Ammon's horn (tissue), 1 donor: ENCODE results near the gene UGT1A8.
"Not testable (repeated sequence)": the region's sequence is repeated elsewhere in the genome, so short reads cannot be mapped to it uniquely, and the experiment has no call there.

Source experiments
- DNase-seq: peaks from one replicate; pipeline ENCODE4 v3.0.0-alpha.2; 2016; ENCODE audit warnings: low spot score

Gene UGT1A8

DNA sequence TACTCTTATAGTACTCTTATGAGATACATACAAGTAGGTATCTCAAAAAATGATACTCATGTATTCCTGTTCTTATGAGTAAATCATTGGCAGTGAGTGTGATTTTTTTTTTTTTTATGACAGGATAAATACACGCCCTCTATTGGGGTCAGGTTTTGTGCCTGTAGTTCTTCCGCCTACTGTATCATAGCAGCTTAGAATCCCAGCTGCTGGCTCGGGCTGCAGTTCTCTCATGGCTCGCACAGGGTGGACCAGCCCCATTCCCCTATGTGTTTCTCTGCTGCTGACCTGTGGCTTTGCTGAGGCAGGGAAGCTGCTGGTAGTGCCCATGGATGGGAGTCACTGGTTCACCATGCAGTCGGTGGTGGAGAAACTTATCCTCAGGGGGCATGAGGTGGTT, at the start of gene UGT1A8:
Gene UGT1A8, plus strand, starts transcription at position 158 of the 400 bp plus-strand sequence. Its CDS starts 75 bp downstream, at position 233.
- DNase-seq: not testable (repeated sequence)

GRCh38 chr2:233571001-233571400, 46.4 kb upstream of the UGT1A8 start:
- DNase-seq: no peak

- no peak for DNase-seq
Observed at GRCh38 chr2:233571462-233571861, 46.0 kb upstream of the UGT1A8 start.

DNA sequence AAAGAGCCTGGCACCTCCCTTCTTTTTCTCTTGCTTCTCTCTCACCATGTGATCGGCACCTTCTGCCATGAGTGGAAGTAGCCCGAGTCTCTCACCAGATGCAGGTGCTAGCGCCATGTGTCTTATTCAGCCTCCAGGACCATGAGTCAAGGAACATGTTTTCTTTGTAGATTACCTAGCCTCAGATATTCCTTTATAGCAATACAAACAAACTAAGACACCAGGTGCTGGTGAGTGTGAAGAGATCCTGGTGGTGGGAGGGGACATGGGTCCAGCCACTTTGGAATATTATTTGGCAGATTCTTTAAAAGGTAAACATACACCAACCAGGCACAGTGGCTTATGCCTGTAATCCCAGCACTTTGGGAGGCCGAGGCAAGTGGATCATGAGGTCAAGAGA, 45.0 kb upstream of the UGT1A8 start:
- no peak for DNase-seq

- DNase-seq: not testable (repeated sequence)
Observed at GRCh38 chr2:233577341-233577740, 40.1 kb upstream of the UGT1A8 start.

DNA sequence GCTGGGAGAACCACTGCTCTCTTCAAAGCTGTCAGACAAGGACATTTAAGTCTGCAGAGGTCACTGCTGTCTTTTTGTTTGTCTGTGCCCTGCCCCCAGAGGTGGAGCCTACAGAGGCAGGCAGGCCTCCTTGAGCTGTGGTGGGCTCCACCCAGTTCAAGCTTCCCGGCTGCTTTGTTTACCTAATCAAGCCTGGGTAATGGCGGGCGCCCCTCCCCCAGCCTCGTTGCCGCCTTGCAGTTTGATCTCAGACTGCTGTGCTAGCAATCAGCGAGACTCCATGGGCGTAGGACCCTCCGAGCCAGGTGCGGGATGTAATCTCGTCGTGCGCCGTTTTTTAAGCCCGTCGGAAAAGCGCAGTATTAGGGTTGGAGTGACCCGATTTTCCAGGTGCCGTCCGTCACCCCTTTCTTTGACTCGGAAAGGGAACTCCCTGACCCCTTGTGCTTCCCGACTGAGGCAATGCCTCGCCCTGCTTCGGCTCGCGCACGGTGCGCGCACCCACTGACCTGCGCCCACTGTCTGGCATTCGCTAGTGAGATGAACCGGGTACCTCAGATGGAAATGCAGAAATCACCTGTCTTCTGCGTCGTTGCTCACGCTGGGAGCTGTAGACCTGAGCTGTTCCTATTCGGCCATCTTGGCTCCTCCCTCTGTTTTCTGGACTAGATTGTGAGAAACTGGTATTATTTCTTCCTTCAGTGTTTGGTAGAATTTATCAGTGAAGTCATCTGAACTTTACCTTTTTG, 34.0 kb upstream of the UGT1A8 start:
- not testable (repeated sequence) for DNase-seq

GRCh38 chr2:233584210-233584609, 33.2 kb upstream of the UGT1A8 start:
- DNase-seq: no peak

DNA sequence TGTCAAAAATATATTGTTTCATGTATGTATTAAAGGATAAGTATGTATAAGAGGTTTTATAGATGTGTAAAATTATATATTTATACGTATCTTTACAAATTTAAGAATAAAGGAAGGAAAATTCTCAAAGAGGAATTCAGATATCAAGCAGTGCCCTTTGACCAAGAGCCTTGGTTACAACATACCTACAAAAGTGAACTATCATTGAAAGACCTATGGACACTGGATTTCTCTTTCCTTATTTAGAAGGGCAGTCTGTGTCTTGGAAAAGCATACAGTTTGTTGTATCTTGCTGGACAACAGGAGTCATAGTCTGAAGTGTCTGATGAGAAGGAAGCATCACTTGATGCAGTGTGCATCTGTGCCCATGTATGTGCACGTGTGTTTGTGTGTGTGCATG, 29.0 kb upstream of the UGT1A8 start:
- no peak for DNase-seq

DNA sequence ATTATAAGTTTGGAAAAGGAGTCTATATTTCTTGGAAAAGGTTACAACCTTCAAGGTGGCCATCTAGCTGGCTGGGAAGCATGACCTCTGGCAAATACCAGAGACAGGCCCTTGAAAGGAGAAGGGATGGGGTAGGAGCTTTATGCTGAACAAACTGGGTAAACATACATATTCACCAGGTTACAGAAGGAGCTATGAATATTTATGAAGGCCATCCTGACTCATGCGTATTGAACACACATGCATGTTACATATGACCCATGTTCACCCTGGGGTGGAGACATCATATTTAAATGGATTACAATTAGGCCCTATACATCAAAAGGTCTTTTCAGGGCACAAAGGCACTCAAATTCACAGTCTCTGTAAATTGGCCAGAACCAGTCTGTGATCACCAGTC, 24.7 kb upstream of the UGT1A8 start:
- DNase-seq: not testable (repeated sequence)

DNA sequence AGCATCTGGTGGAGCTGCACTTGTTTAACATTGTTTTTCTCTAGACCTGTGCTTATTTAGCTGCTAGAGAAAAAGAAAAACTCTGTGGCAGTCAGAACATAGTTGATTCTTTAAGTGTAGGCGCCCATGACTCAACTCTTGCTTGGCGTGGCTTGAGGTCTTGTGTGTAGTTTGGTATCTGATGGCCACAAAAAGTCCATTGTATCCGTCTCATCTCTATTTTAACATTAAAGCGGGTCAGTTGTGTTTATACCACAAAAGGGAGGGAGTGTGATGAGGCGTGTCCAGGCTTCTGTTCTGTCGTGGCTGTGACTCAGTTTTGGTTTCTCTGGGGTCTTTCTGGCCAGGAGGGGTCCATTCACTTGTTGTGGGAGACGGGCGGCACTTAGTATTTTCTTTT, 24.2 kb upstream of the UGT1A8 start:
- no peak for DNase-seq

DNA sequence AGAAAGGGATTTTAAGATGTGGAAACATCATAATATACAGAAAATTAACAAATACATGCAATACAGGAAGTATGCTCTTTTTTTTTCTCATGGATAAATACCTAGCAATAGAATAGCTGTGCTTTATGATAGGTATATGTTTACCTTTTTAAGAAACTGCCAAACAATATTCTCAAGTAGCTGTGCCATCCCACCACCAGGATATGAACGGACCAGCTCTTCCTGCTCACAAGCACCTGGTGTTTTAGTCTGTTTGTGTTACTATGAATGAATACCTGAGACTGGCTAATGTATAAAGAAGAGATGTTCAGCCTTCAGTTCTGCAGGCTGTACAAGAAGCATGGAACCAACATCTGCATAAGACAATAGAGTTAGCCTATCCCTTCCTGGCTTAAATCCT, 19.9 kb upstream of the UGT1A8 start:
- no peak for DNase-seq

DNA sequence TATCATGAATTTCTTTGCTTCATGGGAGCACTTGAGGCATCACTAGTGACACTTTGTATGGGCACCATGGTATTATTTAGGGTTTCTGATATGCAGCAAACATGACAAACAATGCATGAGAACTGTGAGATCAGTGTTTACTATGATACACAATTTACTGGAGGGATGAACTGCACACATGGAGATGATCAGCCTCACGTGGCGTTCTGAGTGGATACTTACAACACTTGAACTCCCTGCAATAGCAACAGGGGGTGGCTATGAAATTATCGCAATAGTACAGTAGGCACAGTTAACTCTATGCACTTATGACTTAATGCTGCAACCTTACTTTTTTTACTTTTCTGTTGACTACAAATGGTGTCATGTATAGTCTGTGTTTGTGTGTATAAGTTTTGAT, 18.5 kb upstream of the UGT1A8 start:
- DNase-seq: no peak

DNA sequence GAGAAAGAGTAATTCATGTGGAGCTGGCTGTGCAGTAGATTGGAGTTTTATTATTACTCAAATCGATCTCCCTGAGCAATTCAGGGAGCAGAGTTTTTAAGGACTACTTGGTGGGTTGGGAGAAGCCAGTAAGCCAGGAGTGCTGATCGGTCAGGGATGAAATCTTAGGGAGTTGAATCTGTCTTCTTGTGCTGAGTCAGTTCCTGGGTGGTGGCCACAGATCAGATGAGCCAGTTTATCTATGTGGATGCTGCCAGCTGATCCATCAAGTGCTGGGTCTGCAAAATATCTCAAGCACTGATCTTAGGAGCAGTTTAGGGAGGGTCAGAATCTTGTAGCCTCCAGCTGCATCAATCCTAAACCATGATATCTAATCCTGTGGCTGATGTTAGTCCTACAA, 17.0 kb upstream of the UGT1A8 start:
- no peak for DNase-seq

- no peak for DNase-seq
Observed at GRCh38 chr2:233602076-233602475, 15.4 kb upstream of the UGT1A8 start.

DNA sequence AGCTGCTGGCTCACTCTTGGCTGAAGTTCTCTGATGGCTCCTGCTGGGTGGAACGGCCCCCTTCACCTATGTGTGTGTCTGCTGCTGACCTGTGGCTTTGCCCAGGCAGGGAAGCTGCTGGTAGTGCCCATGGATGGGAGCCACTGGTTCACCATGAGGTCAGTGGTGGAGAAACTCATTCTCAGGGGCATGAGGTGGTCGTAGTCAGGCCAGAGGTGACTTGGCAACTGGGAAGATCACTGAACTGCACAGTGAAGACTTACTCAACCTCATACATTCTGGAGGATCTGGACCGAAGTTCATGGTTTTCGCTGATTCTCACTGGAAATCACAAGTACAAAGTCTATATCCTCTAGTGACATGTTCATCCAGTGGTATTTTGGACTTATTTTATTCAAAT, 13.9 kb upstream of the UGT1A8 start:
- DNase-seq: no peak

GRCh38 chr2:233604826-233605225, 12.6 kb upstream of the UGT1A8 start:
- DNase-seq: no peak

GRCh38 chr2:233605680-233606079, 11.8 kb upstream of the UGT1A8 start:
- no peak for DNase-seq

DNA sequence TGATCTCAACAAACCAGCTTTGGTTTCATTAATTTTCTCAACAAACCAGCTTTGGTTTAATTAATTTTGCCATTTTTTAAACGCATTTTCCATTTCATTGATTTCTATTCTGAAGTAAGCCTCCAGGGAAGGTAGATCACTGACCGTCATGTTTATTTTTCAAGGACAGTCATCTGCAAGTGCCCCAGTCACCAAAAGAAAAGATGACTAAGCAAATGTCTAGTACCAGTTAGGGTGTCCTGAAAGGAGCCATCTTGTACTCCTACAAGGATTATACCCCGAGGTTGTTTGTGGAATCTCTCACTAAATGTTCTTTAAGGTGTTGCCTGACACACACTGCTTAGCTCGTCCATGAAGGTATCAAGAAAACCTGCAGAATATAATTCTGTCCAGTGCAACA, 6.1 kb upstream of the UGT1A8 start:
- DNase-seq: no peak

GRCh38 chr2:233620204-233620603, 2.8 kb downstream of the UGT1A8 start:
- DNase-seq: no peak

- DNase-seq: not testable (repeated sequence)
Observed at GRCh38 chr2:233621863-233622262, 4.4 kb downstream of the UGT1A8 start.

DNA sequence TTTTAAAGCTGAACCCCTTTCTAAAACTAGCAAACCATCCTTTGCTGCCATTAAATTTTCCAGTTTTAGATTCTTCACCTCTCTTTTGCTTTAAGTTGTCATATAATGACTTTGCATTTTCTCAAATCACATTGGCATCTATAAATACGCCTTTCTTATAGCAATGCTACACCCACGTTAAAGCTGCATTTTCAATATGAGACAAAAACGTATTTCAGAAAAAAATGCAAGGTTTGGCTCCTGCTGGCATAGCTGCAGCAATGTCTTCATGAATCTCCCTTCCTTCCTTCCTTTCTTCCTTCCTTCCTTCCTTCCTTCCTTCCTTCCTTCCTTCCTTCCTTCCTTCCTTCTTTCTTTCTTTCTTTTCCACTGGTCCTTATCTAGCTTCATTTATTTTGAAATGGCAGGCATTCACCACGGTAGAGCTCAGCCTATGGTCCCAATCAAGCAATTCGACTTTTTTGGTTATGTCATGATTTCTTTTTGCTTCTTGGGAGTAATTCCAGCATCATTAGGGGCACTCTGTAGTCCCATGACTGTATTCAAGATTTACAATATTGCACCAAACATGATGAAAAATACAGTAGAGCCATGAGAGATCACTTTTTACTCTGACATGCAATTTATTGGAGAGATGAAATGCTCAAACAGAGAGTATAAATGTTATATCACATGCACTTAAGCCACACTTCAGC, 10.0 kb downstream of the UGT1A8 start:
- no peak for DNase-seq

DNA sequence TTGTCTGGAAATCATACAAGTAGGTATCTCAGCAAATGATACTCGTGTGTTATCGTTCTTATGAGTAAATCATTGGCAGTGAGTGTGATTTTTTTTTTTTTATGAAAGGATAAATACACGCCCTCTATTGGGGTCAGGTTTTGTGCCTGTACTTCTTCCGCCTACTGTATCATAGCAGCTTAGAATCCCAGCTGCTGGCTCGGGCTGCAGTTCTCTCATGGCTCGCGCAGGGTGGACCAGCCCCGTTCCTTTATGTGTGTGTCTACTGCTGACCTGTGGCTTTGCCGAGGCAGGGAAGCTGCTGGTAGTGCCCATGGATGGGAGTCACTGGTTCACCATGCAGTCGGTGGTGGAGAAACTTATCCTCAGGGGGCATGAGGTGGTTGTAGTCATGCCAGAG, 18.9 kb downstream of the UGT1A8 start, which contains the start of gene UGT1A10:
Gene UGT1A10, plus strand, starts transcription at position 143 of the 400 bp plus-strand sequence. Its CDS starts 75 bp downstream, at position 218.
- DNase-seq: not testable (repeated sequence)

DNA sequence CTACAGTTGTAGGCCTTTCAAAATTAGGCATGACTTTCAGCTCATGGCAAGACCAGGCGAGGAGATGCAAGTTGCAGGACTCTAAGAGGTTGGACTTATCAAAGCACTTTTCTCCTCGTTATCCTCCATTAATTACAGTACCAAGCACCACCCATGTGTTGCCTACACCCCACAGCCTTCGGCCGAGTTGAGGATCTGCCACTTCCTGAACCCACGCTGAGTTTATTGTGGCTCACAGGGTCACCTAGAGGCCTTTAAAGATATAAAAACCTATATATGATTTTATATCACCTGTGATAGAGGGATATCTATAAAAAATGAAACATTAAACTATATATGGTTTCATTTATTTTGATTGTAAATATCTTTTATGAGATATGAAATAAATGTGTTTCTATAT, 21.4 kb downstream of the UGT1A8 start:
- DNase-seq: no peak
